IMR-90 (cell line): ENCODE measurements around the gene PRKN. TPM values are rescaled to one million over a fixed set of nuclear protein-coding genes. Genes with fewer than 3 reads are reported as not detected.

ENCODE experiments used
- ATAC-seq: fragments of 200-7000 bp; cut with Tn5 transposase; 2 replicates; pipeline ENCODE4 v1.9.1; 2020; ENCODE audit warnings: low read depth, mild to moderate bottlenecking, moderate library complexity
- BruUV-seq: library from RNA; stranded (reverse); fragments of 400-500 nt; replicated peaks from 2 replicates; lab custom pipeline; 2021; lab: Mats Ljungman, UMichigan
- CTCF ChIA-PET: fragments of 300-600 bp; formaldehyde crosslinking; extraction: SDS; loops from one replicate; lab custom pipeline; 2021; ENCODE audit warnings: antibody characterized with exemption; lab: Yijun Ruan, JAX
- POLR2A ChIA-PET: fragments of 300-600 bp; sonication (Branson Sonifier 250); formaldehyde crosslinking; loops from one replicate; lab custom pipeline; 2022; ENCODE audit warnings: antibody characterized with exemption; ENCODE audit not compliant: unreplicated experiment; lab: Charles Lee
- DNase-seq: peaks from one replicate; pipeline ENCODE4 v3.0.0; 2013
- H2AFZ ChIP-seq: replicated peaks from 2 replicates; pipeline ENCODE3; 2013; ENCODE audit warnings: low read length, mild to moderate bottlenecking; ENCODE audit not compliant: poor library complexity
- H2AK5ac ChIP-seq: 2 replicates; pipeline ENCODE4 v1.6.1; 2013; ENCODE audit warnings: low read depth, low read length, inconsistent platforms
- H2AK9ac ChIP-seq: replicated peaks from 2 replicates; pipeline ENCODE3; 2013; ENCODE audit warnings: mild to moderate bottlenecking, low read depth, low read length, moderate library complexity; ENCODE audit not compliant: poor library complexity
- H2BK120ac ChIP-seq: 2 replicates; pipeline ENCODE4 v1.6.1; 2013; ENCODE audit warnings: low read depth, low read length, inconsistent platforms
- H2BK15ac ChIP-seq: 3 replicates; pipeline ENCODE4 v1.6.1; 2013; ENCODE audit warnings: low read depth, low read length, inconsistent platforms
- H2BK20ac ChIP-seq: 2 replicates; pipeline ENCODE4 v1.6.1; 2013; ENCODE audit warnings: low read depth, mild to moderate bottlenecking, inconsistent platforms, low read length, moderate library complexity
- H2BK5ac ChIP-seq: 2 replicates; pipeline ENCODE4 v1.6.1; 2013; ENCODE audit warnings: mild to moderate bottlenecking, low read depth, low read length, inconsistent platforms; ENCODE audit not compliant: poor library complexity, severe bottlenecking
- H3K14ac ChIP-seq: replicated peaks from 2 replicates; pipeline ENCODE4 v1.6.1; 2013; ENCODE audit warnings: low read depth, low read length, inconsistent platforms
- H3K18ac ChIP-seq: 2 replicates; pipeline ENCODE4 v1.6.1; 2013; ENCODE audit warnings: low read depth, low read length, control low read depth
- H3K23ac ChIP-seq: 2 replicates; pipeline ENCODE4 v1.6.1; 2013; ENCODE audit warnings: low read depth, low read length, inconsistent platforms
- H3K27ac ChIP-seq: 2 replicates; pipeline ENCODE4 v1.5.1; 2013; ENCODE audit warnings: mild to moderate bottlenecking, control low read depth, low read length; ENCODE audit not compliant: insufficient read depth
- H3K27me3 ChIP-seq: 2 replicates; pipeline ENCODE4 v1.6.1; 2013; ENCODE audit warnings: low read length; ENCODE audit not compliant: control insufficient read depth, insufficient read depth
- H3K36me3 ChIP-seq: 2 replicates; pipeline ENCODE4 v1.6.1; 2013; ENCODE audit warnings: low read length, mixed read lengths; ENCODE audit not compliant: control insufficient read depth, insufficient read depth
- H3K4ac ChIP-seq: 2 replicates; pipeline ENCODE4 v1.6.1; 2013; ENCODE audit warnings: low read depth, low read length, inconsistent platforms
- H3K4me1 ChIP-seq: 2 replicates; pipeline ENCODE4 v1.6.1; 2013; ENCODE audit warnings: low read length, mixed read lengths; ENCODE audit not compliant: control insufficient read depth, insufficient read depth
- H3K4me2 ChIP-seq: 2 replicates; pipeline ENCODE4 v1.6.1; 2013; ENCODE audit warnings: low read depth, mild to moderate bottlenecking, control low read depth, low read length, moderate library complexity
- H3K4me3 ChIP-seq: 2 replicates; pipeline ENCODE4 v1.5.1; 2013; ENCODE audit warnings: low read depth, mild to moderate bottlenecking, control low read depth, low read length, moderate library complexity; ENCODE audit not compliant: insufficient read depth
- H3K56ac ChIP-seq: 2 replicates; pipeline ENCODE4 v1.6.1; 2013; ENCODE audit warnings: low read length, inconsistent platforms; ENCODE audit not compliant: insufficient read depth; ENCODE audit errors: extremely low read depth
- H3K79me1 ChIP-seq, 2 experiments: 2 replicates each; pipeline ENCODE4 v1.6.1; 2013; ENCODE audit warnings: low read length in 2 of 2, inconsistent platforms in 1 of 2, low read depth in 1 of 2
- H3K9ac ChIP-seq: 2 replicates; pipeline ENCODE4 v1.6.1; 2013; ENCODE audit warnings: low read depth, low read length, control low read depth
- H3K9me1 ChIP-seq: 2 replicates; pipeline ENCODE4 v1.6.1; 2013; ENCODE audit warnings: low read length, inconsistent platforms; ENCODE audit not compliant: insufficient read depth
- H3K9me3 ChIP-seq: 2 replicates; pipeline ENCODE4 v1.6.1; 2013; ENCODE audit warnings: low read length; ENCODE audit not compliant: control insufficient read depth, insufficient read depth
- H4K20me1 ChIP-seq: 2 replicates; pipeline ENCODE4 v1.6.1; 2013; ENCODE audit warnings: low read length, inconsistent platforms; ENCODE audit not compliant: insufficient read depth
- H4K5ac ChIP-seq: 2 replicates; pipeline ENCODE4 v1.6.1; 2013; ENCODE audit warnings: mild to moderate bottlenecking, low read depth, low read length, control low read depth
- H4K8ac ChIP-seq, 2 experiments: 2 replicates each; pipeline ENCODE4 v1.6.1; 2013; ENCODE audit warnings: low read depth in 2 of 2, low read length in 2 of 2, control low read depth in 1 of 2, inconsistent platforms in 1 of 2
- H4K91ac ChIP-seq: 2 replicates; pipeline ENCODE4 v1.6.1; 2013; ENCODE audit warnings: low read depth, low read length, inconsistent platforms; ENCODE audit not compliant: insufficient read depth
- BHLHE40 ChIP-seq: fragments of 150-350 bp; IDR thresholded peaks from 2 replicates; pipeline ENCODE4 v1.6.1; 2016; ENCODE audit warnings: mild to moderate bottlenecking, low read depth, low read length
- CEBPB ChIP-seq: IDR thresholded peaks from 2 replicates; pipeline ENCODE4 v1.6.1; 2012; ENCODE audit warnings: low read depth, low read length, improper control_type of control experiment
- RFX5 ChIP-seq: IDR thresholded peaks from 2 replicates; pipeline ENCODE4 v1.8.0; 2012; ENCODE audit warnings: low read depth, mild to moderate bottlenecking, low read length, moderate library complexity
- SMC3 ChIP-seq: fragments of 150-350 bp; IDR thresholded peaks from 2 replicates; pipeline ENCODE4 v1.6.1; 2016; ENCODE audit warnings: low read depth, mild to moderate bottlenecking, antibody characterized with exemption, low read length, moderate library complexity
- WGBS, 2 experiments: methylation state at CpG; one replicate each; pipeline versions ENCODE4 v1.1.5 to v1.1.7; 2013; ENCODE audit warnings: missing lambda C conversion rate in 2 of 2; ENCODE audit not compliant: insufficient read length in 1 of 2; ENCODE audit errors: extremely low coverage in 2 of 2; 5-methylcytosine and 5-hydroxymethylcytosine counted together
- dilution Hi-C: fragments of 300-500 bp; cut with HindIII; formaldehyde crosslinking; loops from one replicate; pipeline ENCODE4 v1.14.3; 2018; ENCODE audit warnings: low sequenced_read_pairs; ENCODE audit not compliant: unreplicated experiment
- in situ Hi-C: fragments of 300-500 bp; cut with MboI; formaldehyde crosslinking; loops from 3 replicates; pipeline ENCODE4 v1.14.3; 2019; ENCODE audit warnings: low sequenced_read_pairs, inconsistent platforms, mixed read lengths
- intact Hi-C: fragments of 100-400 bp; cut with micrococcal nuclease; formaldehyde crosslinking; loops from 2 replicates; pipeline ENCODE4 v1.10.0; 2022
- polyA plus RNA-seq, 3 experiments: library from polyadenylated mRNA; depleted of rRNA; stranded (reverse); fragments of >200 nt; gene quantifications; 2 replicates each; pipeline ENCODE4 v1.2.3, GENCODE V29; 2012; ENCODE audit warnings: low replicate concordance in 1 of 3
- total RNA-seq: library from RNA; depleted of rRNA; stranded (reverse); fragments of >200 nt; gene quantifications from 2 replicates; pipeline ENCODE4 v1.2.3, GENCODE V29; 2012

The PRKN gene
- total and polyA plus RNA-seq, 2 of the 4 experiments (the other 2 are of a cell fraction): 0.15 to 0.18 TPM

DNA sequence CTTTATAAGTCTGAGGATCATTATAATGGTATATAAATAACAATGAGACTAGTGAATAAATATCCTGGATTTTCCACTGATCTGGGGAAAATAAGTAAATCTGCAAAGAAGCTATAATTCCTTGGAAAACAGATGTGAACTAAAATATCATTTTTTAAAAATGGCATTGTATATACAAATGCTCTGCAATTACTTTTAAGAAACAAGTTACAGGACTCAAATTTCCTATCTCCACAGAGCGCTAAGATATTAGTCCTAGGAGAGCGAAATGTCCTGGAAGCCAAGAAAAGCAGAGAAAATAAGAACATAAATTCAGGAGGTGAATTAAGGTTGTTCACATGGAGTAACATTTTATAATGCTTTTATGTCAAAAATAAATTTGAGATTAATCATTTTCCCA lies 61.3 kb downstream of the PRKN start:
- Histone ChIP-seq H2BK20ac (no peak overlapping the region), H3K4ac (no peak overlapping the region), H3K23ac (no peak overlapping the region), H4K5ac (no peak overlapping the region), H4K8ac (no peak overlapping the region), H3K9me1 (no peaks in the 10 kb centered on the region), H2BK5ac (no peak overlapping the region), H3K4me1 (no peaks in the 10 kb centered on the region), H3K36me3 (no peaks in the 10 kb centered on the region), H3K27me3 (no peaks in the 10 kb centered on the region), H3K18ac (no peak overlapping the region), H2AK5ac (no peak overlapping the region), H3K4me3 (no peak overlapping the region), H3K27ac (no peak overlapping the region), H4K91ac (no peak overlapping the region), H3K56ac (no peak overlapping the region), H2AK9ac (no peak overlapping the region), H3K9me3 (peaks cover 10% of the 10 kb centered on the region; the same call in 1 of the 2 replicates), H3K9ac (no peak overlapping the region), H3K14ac (no peak overlapping the region), H2BK15ac (no peak overlapping the region), H2AFZ (no peak overlapping the region), H3K4me2 (no peak overlapping the region), H4K20me1 (no peaks in the 10 kb centered on the region), H2BK120ac (no peak overlapping the region), H3K79me1 (no peaks in the 10 kb centered on the region)
- ATAC-seq (no peak), DNase-seq (no peak)
- ChIA-PET CTCF (no interaction called here), POLR2A (no interaction called here)
- WGBS, 2 experiments: no CpG with 5 or more reads among the region's 2 CpGs
- intact Hi-C loops: no loop called here
- in situ Hi-C loops: no loop called here
- dilution Hi-C loops: no loop called here
- no TSS peak for BruUV-seq
- TF ChIP-seq SMC3: no peak
- TF ChIP-seq CEBPB: no peak
- no peak for TF ChIP-seq RFX5
- TF ChIP-seq BHLHE40: no peak
